ENCODE measurements around the gene HAUS3.
"Not testable (repeated sequence)": the region's sequence is repeated elsewhere in the genome, so short reads cannot be mapped to it uniquely, and the experiment has no call there.

HAUS3 gene

DNA sequence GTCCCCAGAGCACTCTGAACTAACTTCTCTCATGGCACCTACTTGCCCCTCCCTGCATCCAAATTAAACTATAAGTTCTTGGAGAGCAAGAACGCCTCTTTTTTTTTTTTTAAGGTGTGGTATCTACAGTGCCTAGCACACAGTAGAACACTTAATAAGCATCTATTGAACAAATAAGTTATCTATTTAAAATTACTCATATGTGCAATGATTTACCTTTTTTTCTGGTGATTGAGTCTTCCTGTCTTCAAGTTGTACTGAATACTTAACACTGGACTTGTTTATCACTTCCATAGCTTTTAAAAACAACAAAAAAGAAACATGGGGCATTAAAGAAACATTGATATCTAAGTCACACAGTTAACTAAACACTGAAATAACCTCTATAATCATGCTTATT is 29.1 kb downstream of the HAUS3 start:
- no peak for DNase-seq

DNA sequence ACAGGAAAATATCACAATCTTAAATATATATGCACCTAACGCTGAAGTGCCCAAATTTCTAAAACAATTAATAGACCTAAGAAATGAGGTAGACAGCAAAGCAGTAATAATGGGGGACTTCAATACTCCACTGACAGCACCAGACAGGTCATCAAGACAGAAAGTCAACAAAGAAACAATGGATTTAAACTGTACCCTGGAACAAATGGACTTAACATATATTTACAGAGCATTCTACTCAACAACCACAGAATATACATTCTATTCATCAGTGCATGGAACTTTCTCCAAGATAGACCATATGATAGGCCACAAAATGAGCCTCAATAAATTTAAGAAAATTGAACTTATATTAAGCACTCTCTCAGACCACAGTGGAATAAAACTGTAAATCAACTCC is 39.1 kb downstream of the HAUS3 start:
- not testable (repeated sequence) for DNase-seq

DNA sequence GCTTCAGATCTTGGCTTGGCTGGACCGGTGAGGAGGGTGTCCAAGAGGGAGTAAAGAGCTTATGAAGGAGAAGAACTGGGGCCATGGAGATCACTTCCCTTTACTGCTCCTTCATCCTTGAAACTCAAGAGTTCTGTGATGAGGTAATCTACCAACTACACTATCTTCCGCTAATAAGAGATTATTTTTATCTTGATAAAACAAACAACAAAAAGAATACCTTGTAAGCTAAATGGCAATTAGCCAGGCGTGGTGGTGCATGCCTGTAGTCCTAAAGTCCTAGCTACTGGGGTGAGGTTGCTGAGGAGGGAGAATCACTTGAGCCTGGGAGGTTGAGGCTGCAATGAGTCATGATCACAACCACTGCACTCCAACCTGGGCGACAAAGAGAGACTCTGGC is 47.4 kb downstream of the HAUS3 start:
- DNase-seq, result no peak

DNA sequence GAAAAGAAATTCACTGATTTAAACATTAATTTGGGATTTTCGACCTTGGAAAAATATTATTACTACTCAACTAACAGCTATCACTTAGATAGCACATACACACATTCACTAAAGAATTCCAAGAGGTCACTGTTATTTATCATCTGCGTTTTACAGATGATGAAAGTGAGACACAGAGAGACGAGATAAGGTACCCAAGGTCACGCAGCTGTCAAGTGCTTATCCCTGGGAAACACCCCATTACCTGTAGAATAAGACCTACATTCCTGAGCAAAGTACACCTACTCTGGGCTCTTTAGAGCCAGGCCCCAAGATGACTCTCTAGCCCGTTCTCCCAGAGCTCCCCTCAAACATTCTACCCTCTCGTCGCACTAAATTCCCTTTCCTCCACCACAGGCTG is 48.6 kb downstream of the HAUS3 start:
- DNase-seq, result no peak

DNA sequence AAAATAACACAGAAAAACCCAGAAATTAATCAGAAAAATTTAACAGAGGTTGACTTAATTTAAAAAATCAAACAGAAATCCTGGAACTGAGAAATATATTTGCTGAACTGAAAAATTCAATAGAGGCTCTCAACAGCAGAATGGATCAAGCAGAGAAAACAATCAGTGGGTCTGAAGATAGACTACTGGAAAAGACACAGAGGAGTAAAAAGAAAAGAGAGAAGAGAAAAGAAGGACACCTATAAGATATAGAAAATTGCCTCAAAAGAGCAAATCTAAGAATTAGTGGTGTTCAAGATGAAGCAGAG is 55.1 kb downstream of the HAUS3 start:
- no peak for DNase-seq

DNA sequence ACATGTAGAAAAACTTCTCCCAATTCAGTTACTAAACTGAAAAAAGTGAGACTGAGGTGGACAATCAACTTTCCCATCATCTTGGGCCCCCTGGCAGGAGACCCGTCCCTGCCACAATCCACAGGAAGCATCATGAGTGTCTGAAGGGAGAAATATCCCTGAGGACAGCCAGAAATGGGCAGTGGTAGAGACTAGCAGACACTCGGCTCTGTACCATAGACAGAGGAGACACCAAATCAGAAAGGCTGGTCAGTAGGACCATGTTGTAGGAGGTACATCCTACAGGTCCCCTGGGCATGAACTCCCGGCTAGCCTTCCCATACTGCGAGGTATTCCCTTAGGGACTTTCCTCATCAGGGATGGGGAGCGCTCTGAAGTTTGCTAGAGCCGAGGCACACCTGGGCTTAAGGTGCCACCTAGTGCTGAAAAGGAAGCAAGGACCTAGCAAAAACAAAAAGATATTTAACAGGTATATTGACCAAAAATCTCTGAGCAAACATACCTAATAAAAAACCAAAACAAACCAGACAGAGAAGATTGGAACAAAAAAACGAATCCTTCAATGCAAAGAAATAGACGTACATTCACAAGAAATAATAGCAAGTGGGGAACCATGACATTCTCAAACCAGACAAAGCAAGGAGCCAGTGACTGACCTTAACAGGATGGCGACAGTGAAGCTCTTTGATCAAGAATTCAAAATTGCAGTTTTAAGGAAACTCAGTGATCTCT is 55.6 kb downstream of the HAUS3 start:
- DNase-seq, result peak; percentile 13

GRCh38 chr4:2183394-2183793 is 58.5 kb downstream of the HAUS3 start:
- no peak for DNase-seq

DNA sequence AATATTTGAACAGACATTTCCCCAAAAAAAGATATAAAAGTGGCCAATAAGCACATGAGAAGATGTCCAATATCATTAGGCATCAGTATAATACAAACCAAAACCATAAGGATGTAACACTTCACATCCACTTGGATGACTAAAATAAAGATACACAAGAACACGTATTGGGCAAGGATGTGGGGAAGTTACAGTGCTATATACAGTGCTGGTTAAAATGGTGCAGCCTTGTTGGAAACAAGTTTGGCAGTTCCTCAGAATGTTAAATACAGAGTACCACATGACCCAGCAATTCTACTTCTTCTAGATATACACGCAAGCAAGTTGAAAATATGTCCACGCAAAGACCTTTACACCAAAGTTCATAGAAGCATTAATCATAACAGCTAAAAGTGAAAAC is 58.9 kb downstream of the HAUS3 start:
- DNase-seq, result no peak

DNA sequence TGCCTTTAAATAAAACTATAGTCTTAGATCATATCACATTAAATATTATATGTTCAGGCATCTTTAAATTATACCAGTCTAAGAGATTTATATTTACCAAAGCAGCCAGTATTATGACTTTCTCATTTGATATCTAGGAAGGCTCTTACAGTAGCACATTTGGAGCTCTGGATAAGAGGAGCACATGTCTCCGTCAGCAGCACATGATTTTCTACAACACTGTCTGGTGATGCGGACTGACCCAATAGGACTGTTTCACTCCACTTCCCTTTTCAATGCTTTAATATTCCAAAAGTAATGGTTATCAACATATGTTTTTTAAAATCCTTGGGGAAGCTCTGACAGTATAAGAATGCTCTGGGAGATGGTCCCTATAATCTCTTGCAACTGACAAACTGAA is 61.5 kb downstream of the HAUS3 start:
- DNase-seq, result no peak

DNA sequence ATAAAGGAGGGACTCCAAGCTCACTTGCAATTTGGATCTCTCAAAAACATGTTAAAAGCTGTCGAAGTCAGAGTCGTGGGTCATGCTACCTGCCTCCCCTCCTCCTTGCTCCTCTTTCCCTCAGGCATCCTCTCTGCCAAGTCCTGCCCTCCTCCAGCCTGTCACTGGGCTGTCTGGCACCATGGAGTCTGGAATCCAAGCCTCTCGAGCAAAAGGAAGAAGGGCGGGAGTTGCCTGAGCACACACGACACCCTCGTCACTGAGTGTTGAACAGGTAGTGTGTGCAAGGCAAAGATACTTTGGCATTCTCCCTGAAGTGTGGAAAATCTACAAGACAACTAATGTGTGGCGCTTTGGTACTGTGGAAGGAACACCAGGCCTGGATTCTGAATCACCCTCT is 62.2 kb downstream of the HAUS3 start:
- no peak for DNase-seq

DNA sequence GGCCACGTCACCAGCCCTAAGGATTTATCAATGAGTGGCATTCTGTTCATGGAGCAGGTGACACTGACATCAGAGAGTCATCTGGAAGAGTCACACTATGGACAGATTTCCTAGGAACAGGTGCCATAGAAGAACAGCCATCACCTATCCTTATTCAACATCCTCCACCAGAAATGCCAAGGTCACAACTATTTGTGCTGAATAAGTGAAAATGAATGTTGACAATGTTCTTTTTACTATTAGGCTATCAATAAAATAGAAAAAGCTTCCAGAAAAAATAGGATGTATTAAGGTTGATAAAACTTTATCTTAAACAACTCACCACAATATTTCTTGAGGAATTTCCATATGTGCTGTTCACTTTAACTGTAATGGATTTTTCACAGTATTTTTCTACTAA is 62.9 kb downstream of the HAUS3 start:
- no peak for DNase-seq
